HCT116 (cell line): ENCODE data around the gene PLB1. TPM values are rescaled to one million over a fixed set of nuclear protein-coding genes. Genes with fewer than 3 reads are reported as not detected.

Experiments used
- ATAC-seq: fragments of 200-7000 bp; cut with Tn5 transposase; 2 replicates; pipeline ENCODE4 v1.9.1; 2020; ENCODE audit warnings: mild to moderate bottlenecking, moderate library complexity
- BruUV-seq: library from RNA; stranded (reverse); fragments of 400-500 nt; replicated peaks from 2 replicates; lab custom pipeline; 2021; lab: Mats Ljungman, UMichigan
- CTCF ChIA-PET: fragments of 300-600 bp; sonication (Branson Sonifier 250); formaldehyde crosslinking; loops from one replicate; lab custom pipeline; 2021; ENCODE audit warnings: antibody characterized with exemption; lab: Charles Lee
- POLR2A ChIA-PET: fragments of 300-600, 350-600 bp; sonication (Branson Sonifier 250); formaldehyde crosslinking; loops from one replicate; lab custom pipeline; 2021; ENCODE audit warnings: antibody characterized with exemption; lab: Charles Lee
- RAD21 ChIA-PET, 2 experiments: fragments of 300-600 bp; sonication (Branson Sonifier 250); formaldehyde crosslinking; loops; one replicate each; lab custom pipeline; 2023; ENCODE audit warnings: low total read pairs in 2 of 2; ENCODE audit not compliant: uncharacterized antibody in 2 of 2, unreplicated experiment in 2 of 2, low non-redundant PET in 1 of 2; lab: Charles Lee
- DNase-seq: peaks from one replicate; pipeline ENCODE4 v3.0.0-alpha.2; 2010; ENCODE audit warnings: low read depth, low spot score
- H2AFZ ChIP-seq: fragments of 200-600 bp; shearing (Covaris generic), sonication (generic); 2 replicates; pipeline ENCODE4 v1.6.1; 2017; ENCODE audit warnings: low read depth, mixed run types, mixed read lengths, antibody characterized with exemption, low read length; ENCODE audit not compliant: poor library complexity, severe bottlenecking
- H3K27ac ChIP-seq: 2 replicates; pipeline ENCODE4 v1.5.1; 2012; ENCODE audit warnings: low read depth, low read length
- H3K27me3 ChIP-seq: fragments of 200-600 bp; sonication (generic); 2 replicates; pipeline ENCODE4 v1.6.1; 2016; ENCODE audit warnings: mixed run types, low read length, mixed read lengths; ENCODE audit not compliant: insufficient read depth
- H3K36me3 ChIP-seq, 2 experiments: fragments of 200-500 bp in 1 of 2; fragments of 200-600 bp in 1 of 2; sonication (Bioruptor generic) in 1 of 2; sonication (generic) in 1 of 2; 2 replicates each; pipeline versions ENCODE4 v1.5.1 to v1.6.1; 2014 to 2016; ENCODE audit warnings: low read length in 2 of 2, inconsistent platforms in 1 of 2, mixed read lengths in 1 of 2, mixed run types in 1 of 2; ENCODE audit not compliant: insufficient read depth in 2 of 2, control insufficient read depth in 1 of 2
- H3K4me1 ChIP-seq, 2 experiments: fragments of 200-600 bp in 1 of 2; sonication (generic) in 1 of 2; 2 replicates each; pipeline versions ENCODE4 v1.5.1 to v1.6.1; 2012 to 2017; ENCODE audit warnings: low read length in 2 of 2, inconsistent platforms in 1 of 2, mild to moderate bottlenecking in 1 of 2, mixed read lengths in 1 of 2, mixed run types in 1 of 2, moderate library complexity in 1 of 2; ENCODE audit not compliant: insufficient read depth in 2 of 2, control insufficient read depth in 1 of 2
- H3K4me2 ChIP-seq: fragments of 200-600 bp; sonication (generic); 2 replicates; pipeline ENCODE4 v1.6.1; 2017; ENCODE audit warnings: mixed run types, low read length, mixed read lengths
- H3K4me3 ChIP-seq, 2 experiments: fragments of 200-600 bp in 1 of 2; sonication (generic) in 1 of 2; replicated peaks in 1 of 2; 2 replicates each; pipeline ENCODE4 v1.5.1; 2011 to 2016; ENCODE audit warnings: low read length in 2 of 2, control low read depth in 1 of 2, low read depth in 1 of 2, mild to moderate bottlenecking in 1 of 2, mixed read lengths in 1 of 2, mixed run types in 1 of 2
- H3K79me2 ChIP-seq: fragments of 200-600 bp; sonication (generic); 2 replicates; pipeline ENCODE4 v1.6.1; 2017; ENCODE audit warnings: mild to moderate bottlenecking, mixed run types, low read length, moderate library complexity, mixed read lengths; ENCODE audit not compliant: insufficient read depth
- H3K9ac ChIP-seq: fragments of 200-600 bp; sonication (generic); 2 replicates; pipeline ENCODE4 v1.6.1; 2016; ENCODE audit warnings: low read length, mixed read lengths
- H3K9me2 ChIP-seq: fragments of 200-600 bp; sonication (generic), shearing (Covaris generic); 2 replicates; pipeline ENCODE4 v1.6.1; 2017; ENCODE audit warnings: mixed run types, mild to moderate bottlenecking, moderate library complexity; ENCODE audit not compliant: insufficient read depth
- H3K9me3 ChIP-seq, 2 experiments: fragments of 200-500 bp in 1 of 2; fragments of 200-600 bp in 1 of 2; sonication (Bioruptor generic) in 1 of 2; sonication (generic) in 1 of 2; 2 replicates each; pipeline ENCODE4 v1.6.1; 2014 to 2017; ENCODE audit warnings: low read length in 2 of 2, mixed read lengths in 2 of 2, inconsistent platforms in 1 of 2, low read depth in 1 of 2, mild to moderate bottlenecking in 1 of 2, mixed run types in 1 of 2, moderate library complexity in 1 of 2; ENCODE audit not compliant: control insufficient read depth in 1 of 2, insufficient read depth in 1 of 2
- H4K20me1 ChIP-seq: fragments of 200-600 bp; sonication (generic), shearing (Covaris generic); 2 replicates; pipeline ENCODE4 v1.6.1; 2017; ENCODE audit warnings: mixed run types, mild to moderate bottlenecking, moderate library complexity; ENCODE audit not compliant: insufficient read depth
- ATF3 ChIP-seq: IDR thresholded peaks from 2 replicates; pipeline ENCODE4 v1.6.1; 2012
- CBX3 ChIP-seq: IDR thresholded peaks from 2 replicates; pipeline ENCODE4 v1.6.1; 2012; ENCODE audit warnings: low read depth
- CTCF ChIP-seq, 3 experiments: fragments of 200-600 bp in 1 of 3; sonication (generic) in 1 of 3; IDR thresholded peaks in 2 of 3; conservative IDR thresholded peaks in 1 of 3; 2 replicates each; pipeline ENCODE4 v1.5.1; 2012 to 2017; ENCODE audit warnings: low read depth in 2 of 3, low read length in 2 of 3, antibody characterized with exemption in 1 of 3, borderline replicate concordance in 1 of 3, control low read depth in 1 of 3, mild to moderate bottlenecking in 1 of 3, mixed read lengths in 1 of 3, mixed run types in 1 of 3, moderate library complexity in 1 of 3; ENCODE audit not compliant: insufficient read depth in 1 of 3
- EGR1 ChIP-seq: IDR thresholded peaks from 2 replicates; pipeline ENCODE4 v1.6.1; 2012; ENCODE audit warnings: low read depth
- ELF1 ChIP-seq: IDR thresholded peaks from 2 replicates; pipeline ENCODE4 v1.6.1; 2012; ENCODE audit warnings: low read depth, borderline replicate concordance
- EZH2phosphoT487 ChIP-seq: fragments of 200-600 bp; IDR thresholded peaks from 2 replicates; pipeline ENCODE4 v1.6.1; 2018; ENCODE audit warnings: antibody characterized with exemption, borderline replicate concordance
- FOSL1 ChIP-seq: IDR thresholded peaks from 2 replicates; pipeline ENCODE4 v1.6.1; 2012; ENCODE audit warnings: low read depth
- JUND ChIP-seq: IDR thresholded peaks from 2 replicates; pipeline ENCODE4 v1.6.1; 2012
- MAX ChIP-seq: IDR thresholded peaks from 2 replicates; pipeline ENCODE4 v1.6.1; 2012
- POLR2A ChIP-seq: IDR thresholded peaks from 2 replicates; pipeline ENCODE4 v1.7.0; 2011; ENCODE audit warnings: borderline replicate concordance; ENCODE audit not compliant: insufficient read depth, insufficient read length; ENCODE audit errors: extremely low read depth
- RAD21 ChIP-seq: IDR thresholded peaks from 2 replicates; pipeline ENCODE4 v1.6.1; 2012; ENCODE audit warnings: low read depth, mild to moderate bottlenecking
- REST ChIP-seq: IDR thresholded peaks from 2 replicates; pipeline ENCODE4 v1.6.1; 2012; ENCODE audit warnings: low read depth
- SIN3A ChIP-seq: IDR thresholded peaks from 2 replicates; pipeline ENCODE4 v1.6.1; 2012; ENCODE audit warnings: low read depth
- SP1 ChIP-seq: IDR thresholded peaks from 2 replicates; pipeline ENCODE4 v1.6.1; 2012; ENCODE audit warnings: low read depth
- TCF7L2 ChIP-seq: IDR thresholded peaks from 2 replicates; pipeline ENCODE4 v1.7.0; 2011; ENCODE audit warnings: borderline replicate concordance, inconsistent platforms; ENCODE audit not compliant: insufficient read depth, insufficient read length; ENCODE audit errors: extremely low read depth
- YY1 ChIP-seq: IDR thresholded peaks from 2 replicates; pipeline ENCODE4 v1.6.1; 2011; ENCODE audit warnings: low read length, low read depth, moderate library complexity, mild to moderate bottlenecking; ENCODE audit not compliant: insufficient replicate concordance; ENCODE audit errors: extremely low read depth
- ZBTB33 ChIP-seq: IDR thresholded peaks from 2 replicates; pipeline ENCODE4 v1.6.1; 2011; ENCODE audit warnings: mild to moderate bottlenecking, low read length, moderate library complexity; ENCODE audit not compliant: insufficient replicate concordance; ENCODE audit errors: extremely low read depth
- ZFX ChIP-seq: fragments of 450-650 bp; IDR thresholded peaks from 2 replicates; pipeline ENCODE4 v1.6.1; 2017
- ZNF274 ChIP-seq: fragments of 200-500 bp; sonication (Bioruptor generic); IDR thresholded peaks from 2 replicates; pipeline ENCODE4 v1.6.1; 2014; ENCODE audit warnings: mild to moderate bottlenecking, low read depth, low read length, inconsistent platforms
- intact Hi-C: fragments of 100-400 bp; cut with micrococcal nuclease; formaldehyde crosslinking; loops from 2 replicates; pipeline ENCODE4 v1.10.0; 2022
- total RNA-seq: library from RNA; stranded (reverse); gene quantifications from one replicate; pipeline ENCODE4 v1.2.1, GENCODE V29; 2021; ENCODE audit not compliant: unreplicated experiment

PLB1 gene
- total RNA-seq, 1 experiment from 2014 or later: 0.49 TPM

- H3K36me3 ChIP-seq: no peaks in the 10 kb centered on the region
- H3K4me2 ChIP-seq: no peak overlapping the region
- no peaks in the 10 kb centered on the region for H4K20me1 ChIP-seq
- no peak for DNase-seq
- no peak overlapping the region for H3K27ac ChIP-seq
- H3K4me1 ChIP-seq: peaks cover 10 to 40% of the 10 kb centered on the region in 2 experiments
- H3K9me3 ChIP-seq: no peaks in the 10 kb centered on the region
- POLR2A ChIA-PET: no interaction called here
- H3K4me3 ChIP-seq: no peak overlapping the region
- H2AFZ ChIP-seq: no peak overlapping the region
- H3K9me2 ChIP-seq: no peaks in the 10 kb centered on the region
- no peak for TF ChIP-seq TCF7L2
- TF ChIP-seq MAX: no peak
- TF ChIP-seq EGR1: no peak
- no peak for TF ChIP-seq EZH2phosphoT487
- TF ChIP-seq REST: no peak
- TF ChIP-seq SIN3A: no peak
- TF ChIP-seq FOSL1: no peak
- TF ChIP-seq CTCF (IDR thresholded peaks at IDR 0.05 in 2 of 3, conservative IDR thresholded peaks at IDR 0.05 in 1 of 3; ENCODE audit: borderline replicate concordance in 1 of 3, insufficient read depth in 1 of 3, low read depth in 2 of 3, low read length in 2 of 3): no peak
- no peak for TF ChIP-seq JUND
- no peak for TF ChIP-seq ZNF274
- no peak for TF ChIP-seq ELF1
- TF ChIP-seq YY1: no peak
- no peak for TF ChIP-seq CBX3
- no peak for TF ChIP-seq RAD21
- no peak for TF ChIP-seq SP1
- no peak for TF ChIP-seq ATF3
- TF ChIP-seq ZFX: no peak
- TF ChIP-seq POLR2A: no peak
- TF ChIP-seq ZBTB33: no peak
- BruUV-seq: no TSS peak
- H3K79me2 ChIP-seq: no peaks in the 10 kb centered on the region
- intact Hi-C loops: loop anchor here (10.0 kb wide), 1 partner anchor 305 kb away; the partner anchor contains the start of gene WDR43
- RAD21 ChIA-PET: no interaction called here
- CTCF ChIA-PET: no interaction called here
- H3K9ac ChIP-seq: no peak overlapping the region
- ATAC-seq: no peak
- no peaks in the 10 kb centered on the region for H3K27me3 ChIP-seq
Observed at GRCh38 chr2:28589746-28590463, 94.0 kb downstream of the PLB1 start.
